ENCODE measurements around the gene SLC38A7.
"Not testable (repeated sequence)": the region's sequence is repeated elsewhere in the genome, so short reads cannot be mapped to it uniquely, and the experiment has no call there.

Gene SLC38A7

DNA sequence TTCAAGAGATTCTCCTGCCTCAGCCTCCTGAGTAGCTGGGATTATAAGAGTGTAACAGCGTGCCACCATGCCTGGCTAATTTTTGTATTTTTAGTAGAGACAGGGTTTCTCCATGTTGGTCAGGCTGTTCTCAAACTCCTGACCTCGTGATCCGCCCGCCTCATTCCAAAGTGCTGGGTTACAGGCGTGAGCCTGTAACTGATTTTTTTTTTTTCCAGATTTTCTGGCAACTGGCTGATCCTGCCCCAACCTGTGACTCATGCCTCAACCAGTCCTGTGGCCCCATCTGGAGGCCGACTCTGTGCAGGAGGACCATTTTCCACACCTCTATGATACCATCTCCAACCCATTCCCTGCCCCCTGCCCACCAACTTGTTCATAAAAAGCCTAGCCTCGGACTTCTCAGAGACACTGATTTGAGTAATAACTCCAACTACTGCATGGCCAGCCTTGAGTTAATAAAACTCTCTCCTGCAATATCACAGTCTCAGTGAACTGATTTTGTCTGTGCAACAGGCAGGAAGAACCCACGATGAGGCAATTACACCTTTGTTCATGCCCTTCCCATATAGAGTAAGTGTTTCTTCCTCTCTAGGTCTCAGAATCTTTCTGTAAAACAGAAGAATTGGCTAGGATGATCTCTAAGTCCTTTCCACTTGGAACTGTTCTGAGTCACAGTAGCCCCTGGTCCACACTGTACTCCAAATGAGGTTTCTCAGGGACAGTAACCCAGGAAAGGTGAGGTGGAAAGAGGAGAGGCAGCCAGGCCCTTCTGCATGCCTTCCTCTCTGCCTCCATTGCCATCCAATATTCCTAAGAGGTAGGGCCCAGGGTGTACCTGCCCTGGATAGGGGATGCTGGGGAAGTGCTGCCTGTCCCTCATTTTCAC lies 46.2 kb downstream of the SLC38A7 start:
- no peak for DNase-seq

- DNase-seq = not testable (repeated sequence)
Measured at GRCh38 chr16:58637021-58637420, 47.5 kb downstream of the SLC38A7 start.

DNA sequence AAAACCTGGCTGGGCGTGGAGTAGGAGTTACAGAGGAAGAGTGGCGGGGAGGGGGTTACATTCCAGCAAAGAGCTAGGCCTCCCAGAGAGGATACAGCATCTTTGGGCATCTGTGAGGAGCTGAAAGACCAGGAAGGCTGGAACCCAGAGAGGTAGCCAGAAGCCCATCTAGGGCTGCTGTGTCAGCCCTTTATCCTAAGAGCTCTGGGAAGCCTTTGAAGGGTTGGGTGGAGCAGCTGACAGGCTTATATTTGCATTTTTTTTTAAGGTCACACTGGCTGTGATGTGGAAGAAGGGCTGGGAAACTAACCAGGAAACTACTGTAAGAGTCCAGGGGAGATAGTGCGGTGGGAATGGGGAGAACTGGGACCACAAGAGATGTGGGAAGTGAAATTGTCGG lies 48.1 kb downstream of the SLC38A7 start:
- DNase-seq = no peak

- no peak for DNase-seq
Measured at GRCh38 chr16:58635502-58635901, 49.1 kb downstream of the SLC38A7 start.

DNA sequence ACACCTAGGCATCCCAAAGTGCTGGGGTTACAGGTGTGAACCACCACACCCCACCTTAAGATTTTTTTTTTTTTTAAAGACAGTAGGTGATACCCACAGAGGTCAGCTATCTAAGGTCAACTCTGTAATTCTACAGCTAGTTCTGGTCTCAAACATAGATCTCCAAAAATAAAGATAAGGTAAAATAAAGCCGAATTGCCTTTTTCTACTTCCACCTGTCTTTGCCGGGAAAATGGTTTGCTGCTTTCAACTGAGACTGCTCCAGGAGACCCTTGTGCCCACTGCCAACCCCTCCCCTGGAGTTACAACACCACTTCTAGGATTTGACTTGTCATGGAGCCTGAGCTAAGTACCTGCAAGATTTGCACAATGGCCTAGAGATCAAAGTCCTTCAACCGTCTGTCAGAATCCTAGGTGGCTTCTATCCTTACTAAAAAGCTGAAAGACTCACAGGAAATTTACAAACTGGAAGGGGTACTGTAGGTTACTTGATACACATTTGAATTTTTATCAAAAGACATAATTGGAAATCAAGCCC lies 50.2 kb downstream of the SLC38A7 start:
- DNase-seq = no peak

DNA sequence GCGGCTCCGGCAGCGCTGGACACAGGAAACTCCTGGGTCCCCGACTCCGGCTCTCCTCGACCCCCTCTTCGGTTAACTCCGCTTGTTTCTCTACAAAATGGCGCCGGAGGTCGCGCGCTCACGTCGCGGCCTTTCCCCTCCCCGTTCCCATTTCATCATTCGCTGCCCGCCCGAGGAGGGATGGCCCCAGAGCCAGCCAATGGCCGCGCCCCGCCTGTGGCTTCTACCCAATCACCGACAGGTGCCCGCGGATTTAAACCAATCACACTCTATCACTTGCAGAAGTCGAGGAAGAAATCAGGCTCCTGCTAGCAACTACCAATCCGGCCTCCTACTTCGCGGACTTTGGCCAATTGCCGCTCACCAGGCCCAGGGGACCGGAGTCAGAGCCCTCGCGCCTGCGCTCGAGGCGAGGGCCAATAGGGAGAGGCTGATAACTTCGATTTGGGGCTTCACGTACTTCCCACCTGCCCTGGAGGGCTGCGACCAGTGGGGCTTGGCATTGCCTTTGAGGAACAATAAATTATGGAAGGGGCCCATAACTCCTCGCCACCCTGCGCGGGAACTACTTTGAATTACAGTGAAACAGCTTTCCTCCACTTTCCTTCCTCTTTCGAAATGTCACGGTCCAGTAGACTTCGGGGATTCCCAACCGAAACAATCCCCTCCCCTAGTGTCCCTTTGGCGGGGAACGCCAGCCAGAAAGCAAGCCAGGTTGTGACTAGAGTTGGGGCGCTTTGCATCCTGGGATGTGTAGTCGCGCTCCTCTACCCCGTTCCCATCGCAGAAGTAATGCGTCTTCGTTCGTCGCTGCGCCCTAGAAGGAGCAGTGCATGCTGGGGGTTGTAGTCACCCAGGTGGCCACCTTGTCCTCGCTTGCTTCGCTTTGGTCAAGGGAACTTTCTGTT lies 54.6 kb downstream of the SLC38A7 start, which contains the start of gene CNOT1:
CNOT1 (minus strand) TSS at position 94 of the 908 bp plus-strand sequence. CDS start 30,489 bp downstream, outside the sequence.
- peak; percentile 93 to 100 (median 98) for DNase-seq

DNA sequence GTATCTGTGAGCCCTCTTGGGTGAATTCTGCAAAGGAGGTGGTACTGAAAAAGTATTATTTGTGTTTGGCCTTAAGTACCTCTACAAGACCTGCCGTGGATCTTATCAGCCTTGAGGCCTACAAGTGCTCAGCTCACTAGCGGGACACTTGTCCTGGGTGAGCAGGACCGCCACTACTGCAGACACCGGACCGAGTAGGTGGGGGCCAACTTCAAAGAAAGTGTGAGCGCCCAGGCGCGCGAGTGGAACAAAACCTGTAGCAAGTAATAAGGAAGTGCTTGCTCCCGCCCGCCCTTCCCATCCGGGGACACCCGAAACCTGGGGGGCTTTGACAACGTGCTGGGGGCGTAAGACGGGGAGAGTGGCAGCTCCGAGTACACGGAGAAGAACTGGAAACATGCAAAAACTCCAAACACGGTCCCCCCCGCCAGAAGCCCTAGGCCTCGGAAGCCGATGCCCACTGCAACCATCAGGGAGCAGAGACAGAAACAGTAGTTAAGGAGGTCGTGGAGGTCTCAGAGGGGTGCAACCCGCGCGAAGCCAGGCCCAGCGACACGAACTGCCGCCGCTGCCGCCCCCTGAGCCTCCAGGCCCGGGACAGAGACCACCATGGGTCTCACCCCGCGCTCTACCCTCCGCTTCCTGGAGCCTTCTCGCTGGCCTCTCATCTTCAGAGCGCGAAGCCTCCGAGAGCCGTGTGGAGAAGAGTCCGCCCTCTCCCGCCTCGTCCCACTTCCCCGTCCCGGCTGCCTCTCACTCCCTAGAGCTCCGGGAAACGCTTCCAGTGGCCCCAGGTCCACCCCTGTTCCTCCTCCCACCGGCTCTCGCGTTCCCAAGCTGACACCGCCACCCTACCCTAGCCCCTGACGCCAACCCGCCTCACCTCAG lies 55.5 kb downstream of the SLC38A7 start:
- peak in 30 of 58 donors; percentile 5 to 63 (median 40) for DNase-seq

GRCh38 chr16:58624209-58624608 lies 60.4 kb downstream of the SLC38A7 start:
- DNase-seq = no peak

- DNase-seq = no peak
Measured at GRCh38 chr16:58620396-58620795, 64.2 kb downstream of the SLC38A7 start.

DNA sequence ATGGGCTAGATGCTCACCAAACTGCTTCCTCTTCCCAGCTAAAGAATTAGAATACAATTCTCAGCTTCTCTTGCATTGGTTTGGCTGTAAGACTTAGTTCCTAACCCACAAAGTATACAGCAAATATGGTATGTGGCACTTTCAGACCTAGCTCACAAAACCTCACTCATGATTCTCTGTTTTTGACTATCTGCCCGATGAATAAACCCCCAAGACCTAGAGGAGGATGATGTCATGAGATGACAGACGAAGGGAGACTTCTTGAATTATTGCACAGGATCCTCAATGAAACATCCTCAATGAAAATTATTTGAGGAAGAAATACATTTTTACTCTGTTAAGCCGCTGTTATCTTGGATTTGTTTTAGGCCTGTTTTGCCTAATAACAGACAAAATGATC lies 69.3 kb downstream of the SLC38A7 start:
- DNase-seq = no peak

All from anterior cingulate cortex (tissue), 58 donors.